ENCODE results near the gene ZBTB34.

GRCh38 chr9:126833710-126834345 is 26.6 kb upstream of the ZBTB34 start:
- TF ChIP-seq POLR2A (IDR thresholded peaks at IDR 0.05; ENCODE audit: low read depth, low read length) (no peak), POLR2AphosphoS5 (IDR thresholded peaks at IDR 0.05; ENCODE audit: low read depth, low read length) (no peak), POU2F2 (IDR thresholded peaks at IDR 0.05; ENCODE audit: low read depth, low read length) (no peak), SPI1 (IDR thresholded peaks at IDR 0.05; ENCODE audit: low read depth, low read length) (no peak), TAF1 (IDR thresholded peaks at IDR 0.05; ENCODE audit: low read depth, low read length) (no peak), PAX5 (IDR thresholded peaks at IDR 0.05; ENCODE audit: insufficient read depth, low read length, severe bottlenecking) (no peak)

Data from GM12891 (cell line).